Left lung (tissue), 10 donors: Measurements from ENCODE around the gene NXPH4. TPM values are rescaled to one million over a fixed set of nuclear protein-coding genes. Genes with fewer than 3 reads are reported as not detected.
A peak's percentile ranks its signal among the peaks of the same experiment; 100 is the strongest.

Experiments used
- ATAC-seq: fragments of 200-7000 bp; cut with Tn5 transposase; one replicate; pipeline ENCODE4 v1.9.1; 2020; ENCODE audit warnings: moderate library complexity
- DNase-seq, 4 donors: peaks; one replicate each; pipeline ENCODE4 v3.0.0-alpha.2; 2013 to 2020
- H3K27ac ChIP-seq, 2 donors: fragments of 200-600 bp; sonication (generic) in 1 of 2; one replicate each; pipeline versions ENCODE4 v1.5.0 to v1.8.0; 2020 to 2021
- H3K27me3 ChIP-seq, 2 donors: fragments of 200-600 bp; sonication (generic) in 1 of 2; one replicate each; pipeline versions ENCODE4 v1.5.0 to v1.8.0; 2020 to 2021
- H3K36me3 ChIP-seq, 2 donors: fragments of 200-600 bp; sonication (generic) in 1 of 2; one replicate each; pipeline versions ENCODE4 v1.5.0 to v1.8.0; 2020 to 2021
- H3K4me1 ChIP-seq, 2 donors: fragments of 200-600 bp; one replicate each; pipeline ENCODE4 v1.8.0; 2021
- H3K4me3 ChIP-seq, 2 donors: fragments of 200-600 bp; sonication (generic) in 1 of 2; one replicate each; pipeline versions ENCODE4 v1.5.0 to v1.8.0; 2020 to 2021; ENCODE audit warnings: mild to moderate bottlenecking in 1 of 2
- H3K9me3 ChIP-seq, 2 donors: fragments of 200-600 bp; sonication (generic) in 1 of 2; one replicate each; pipeline versions ENCODE4 v1.5.0 to v1.8.0; 2020 to 2021
- CTCF ChIP-seq, 2 donors: fragments of 200-600 bp; sonication (generic) in 1 of 2; IDR thresholded peaks; one replicate each; pipeline versions ENCODE4 v1.5.0 to v1.8.0; 2021; ENCODE audit warnings: antibody characterized with exemption in 2 of 2
- intact Hi-C, 2 donors: fragments of 100-400 bp; cut with DNase I; formaldehyde crosslinking; loops; one replicate each; pipeline versions ENCODE4 v1.11.2 to v1.14.2; 2022
- polyA plus RNA-seq, 6 donors: library from polyadenylated mRNA; unstranded; fragments of 120-200 nt; gene quantifications; one replicate each; pipeline ENCODE4 v1.2.1, GENCODE V29; 2013; ENCODE audit not compliant: insufficient read length in 6 of 6
- total RNA-seq, 2 donors: library from RNA; stranded (reverse); fragmentation: NEBNext Ultra II Directional; extraction: Animal tissue kit (Norgen Biotek cat#: 25700); gene quantifications; one replicate each; pipeline ENCODE4 v1.2.1, GENCODE V29; 2021
- donor health status: DM: no; HTN: yes; CAD: no.
- donor health status: DM: no; HTN: no; CAD: no.

The NXPH4 gene
- total and polyA plus RNA-seq, 8 donors: 0.67 to 1.7 (median 1.1) TPM

DNA sequence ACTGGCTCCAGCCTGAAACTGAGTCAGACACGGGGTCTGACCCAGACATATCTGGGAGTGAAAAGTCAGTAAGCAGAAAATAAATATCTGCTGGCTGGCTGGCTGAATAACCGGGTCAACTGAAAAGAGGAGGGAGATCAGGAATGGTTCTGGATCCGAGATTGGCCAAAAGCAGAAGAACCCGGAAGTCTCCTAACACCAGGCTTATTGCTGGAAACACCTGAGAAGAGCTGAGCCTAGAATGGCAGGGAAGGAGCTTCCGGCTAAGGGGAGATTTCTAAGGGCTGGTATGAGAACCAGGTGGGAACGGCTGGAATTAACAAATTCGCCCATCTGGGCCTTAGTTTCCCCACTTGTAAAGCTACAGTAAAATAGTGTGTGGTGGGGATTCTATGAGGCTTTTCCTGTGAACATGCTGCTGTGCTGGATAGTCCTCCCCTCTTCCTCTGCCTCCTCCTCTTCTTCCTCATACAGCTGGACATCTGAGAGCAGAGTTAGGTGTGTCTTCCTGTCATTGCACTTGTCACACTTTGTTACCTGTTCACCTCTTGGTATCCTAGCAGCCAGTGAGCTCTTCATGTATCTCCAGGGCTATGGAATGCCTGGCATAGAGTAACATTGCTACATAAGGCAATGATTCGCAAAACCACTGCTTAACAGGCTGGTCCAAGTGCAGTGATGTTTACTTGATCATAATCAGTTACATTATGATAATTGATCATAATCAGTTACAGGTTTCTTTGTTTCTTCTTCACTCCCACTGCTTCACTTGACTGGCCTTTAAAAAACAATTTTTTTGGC, 10.9 kb downstream of the NXPH4 start:
- Histone ChIP-seq H3K27ac (no peak overlapping the region), H3K9me3 (no peaks in the 10 kb centered on the region), H3K27me3 (peaks cover 47 to 53% of the 10 kb centered on the region in 2 donors), H3K4me1 (peaks cover 0 to 53% of the 10 kb centered on the region in 2 donors), H3K4me3 (no peak overlapping the region), H3K36me3 (peaks cover 0 to 15% of the 10 kb centered on the region in 2 donors)
- TF ChIP-seq CTCF (IDR thresholded peaks at IDR 0.05): no peak
- ATAC-seq (no peak), DNase-seq (no peak)
- intact Hi-C loops: no loop called here

GRCh38 chr12:57229046-57229633, 12.5 kb downstream of the NXPH4 start:
- Histone ChIP-seq H3K36me3 (peaks cover 0 to 31% of the 10 kb centered on the region in 2 donors), H3K4me1 (peaks cover 0 to 60% of the 10 kb centered on the region in 2 donors), H3K27ac (peak overlapping the region; percentile 72 to 82), H3K9me3 (no peaks in the 10 kb centered on the region), H3K27me3 (peaks cover 31 to 37% of the 10 kb centered on the region in 2 donors), H3K4me3 (peak overlapping the region; percentile 56 to 72)
- DNase-seq (no peak), ATAC-seq (no peak)
- intact Hi-C loops: no loop called here
- peak; percentile 18 to 37 for TF ChIP-seq CTCF (IDR thresholded peaks at IDR 0.05)

- ATAC-seq: peak; percentile 79
These were observed 13.2 kb downstream of the NXPH4 start, which contains the start of gene SHMT2 for GRCh38 chr12:57229634-57230380. Gene SHMT2, plus strand, starts transcription at chr12:57229711. Its CDS starts 68 bp downstream, at chr12:57229779.

DNA sequence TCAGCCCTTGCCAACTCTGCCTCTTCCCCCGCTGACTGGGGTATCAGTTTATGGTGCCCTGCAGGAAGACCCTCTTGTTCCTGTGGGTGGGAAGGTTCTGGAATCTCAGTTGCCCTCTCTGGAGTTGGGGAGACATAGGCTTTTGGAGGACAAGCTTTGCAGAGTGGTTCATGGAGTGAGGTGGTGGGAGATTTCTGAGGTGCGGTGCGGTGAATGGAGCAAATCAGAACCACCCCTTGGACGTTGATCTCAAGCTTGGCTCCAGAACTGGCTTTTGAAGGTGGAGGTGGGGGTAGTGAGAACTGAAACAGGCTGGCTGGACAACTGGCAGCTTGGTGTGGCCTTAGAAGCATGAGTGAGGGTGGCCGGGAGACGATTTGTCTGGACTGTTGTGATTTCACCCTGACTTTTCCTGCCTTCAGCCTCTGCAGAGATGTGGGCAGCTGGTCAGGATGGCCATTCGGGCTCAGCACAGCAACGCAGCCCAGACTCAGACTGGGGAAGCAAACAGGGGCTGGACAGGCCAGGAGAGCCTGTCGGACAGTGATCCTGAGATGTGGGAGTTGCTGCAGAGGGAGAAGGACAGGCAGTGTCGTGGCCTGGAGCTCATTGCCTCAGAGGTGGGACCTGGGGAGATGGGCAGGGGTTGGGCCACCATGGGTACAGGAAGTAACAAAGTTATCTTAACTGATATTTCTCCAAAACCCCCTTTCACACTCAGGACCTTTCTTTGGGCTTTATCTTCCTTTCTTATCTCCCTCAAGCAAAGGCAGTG, 14.0 kb downstream of the NXPH4 start:
- DNase-seq (peak in 1 of 4 donors; percentile 65), ATAC-seq (no peak)
- no peak for TF ChIP-seq CTCF (IDR thresholded peaks at IDR 0.05)
- H3K4me3 ChIP-seq: peak overlapping the region; percentile 56 to 72
- H3K27ac ChIP-seq: peak overlapping the region in 1 of 2 donors; percentile 82
- no peaks in the 10 kb centered on the region for H3K9me3 ChIP-seq
- intact Hi-C loops: no loop called here
- peaks cover 0 to 43% of the 10 kb centered on the region in 2 donors for H3K36me3 ChIP-seq
- peaks cover 0 to 53% of the 10 kb centered on the region in 2 donors for H3K4me1 ChIP-seq
- peaks cover 16 to 29% of the 10 kb centered on the region in 2 donors for H3K27me3 ChIP-seq

More at GRCh38 chr12:57229634-57230380, 13.2 kb downstream of the NXPH4 start, which contains the start of gene SHMT2:
- TF ChIP-seq CTCF (IDR thresholded peaks at IDR 0.05): no peak
- H3K36me3 ChIP-seq: peaks cover 0 to 38% of the 10 kb centered on the region in 2 donors
- DNase-seq: peak; percentile 93 to 98 (median 96)
- H3K27ac ChIP-seq: peak within 1 kb of the TSS; percentile 72 to 82
- peaks cover 24 to 30% of the 10 kb centered on the region in 2 donors for H3K27me3 ChIP-seq
- H3K4me1 ChIP-seq: peaks cover 0 to 56% of the 10 kb centered on the region in 2 donors
- no peaks in the 10 kb centered on the region for H3K9me3 ChIP-seq
- peak within 1 kb of the TSS; percentile 56 to 72 for H3K4me3 ChIP-seq
- intact Hi-C loops: no loop called here
